Gastroesophageal sphincter (tissue), 3 donors: ENCODE results near the gene TMED4.

ENCODE experiments used
- CTCF ChIP-seq, 4 experiments: fragments of 200-600 bp in 2 of 4; fragments of 450-650 bp in 2 of 4; sonication (generic) in 1 of 4; IDR thresholded peaks; one replicate each; pipeline ENCODE4 v1.5.1; 2017 to 2019; ENCODE audit warnings: antibody characterized with exemption in 4 of 4, mild to moderate bottlenecking in 2 of 4, moderate library complexity in 2 of 4
- EP300 ChIP-seq: sonication (generic); formaldehyde crosslinking; IDR thresholded peaks from one replicate; pipeline ENCODE4 v1.6.1; 2017; ENCODE audit warnings: antibody characterized with exemption, mild to moderate bottlenecking
- POLR2A ChIP-seq, 2 donors: fragments of 450-650 bp; IDR thresholded peaks; one replicate each; pipeline ENCODE4 v1.6.1; 2017; ENCODE audit warnings: antibody characterized with exemption in 2 of 2, mild to moderate bottlenecking in 2 of 2, moderate library complexity in 1 of 2
- POLR2AphosphoS5 ChIP-seq: sonication (generic); formaldehyde crosslinking; IDR thresholded peaks from one replicate; pipeline ENCODE4 v1.6.1; 2017; ENCODE audit warnings: antibody characterized with exemption

- no peak for TF ChIP-seq CTCF (IDR thresholded peaks at IDR 0.05)
- TF ChIP-seq POLR2AphosphoS5: no peak
- TF ChIP-seq POLR2A (IDR thresholded peaks at IDR 0.05): no peak
- no peak for TF ChIP-seq EP300
These were observed 1.3 kb upstream of the TMED4 start for GRCh38 chr7:44583146-44583865.
